WTC11 (cell line): ENCODE results near the gene RBFOX2. TPM values are rescaled to one million over a fixed set of nuclear protein-coding genes. Genes with fewer than 3 reads are reported as not detected.
A peak's percentile ranks its signal among the peaks of the same experiment; 100 is the strongest.

Experiments used
- ATAC-seq: fragments of 200-7000 bp; cut with Tn5 transposase; 2 replicates; pipeline ENCODE4 v1.10.0; 2021; ENCODE audit warnings: mild to moderate bottlenecking, moderate library complexity
- CTCF ChIA-PET: fragments of 300-600 bp; sonication (Branson Sonifier 250); formaldehyde crosslinking; loops from one replicate; lab custom pipeline; 2021; ENCODE audit warnings: antibody characterized with exemption; lab: Charles Lee
- POLR2A ChIA-PET: fragments of 350-600 bp; sonication (Branson Sonifier 250); formaldehyde crosslinking; loops from one replicate; lab custom pipeline; 2021; ENCODE audit warnings: antibody characterized with exemption; lab: Charles Lee
- DNase-seq: peaks from one replicate; pipeline ENCODE4 v3.0.0; 2021; ENCODE audit warnings: low spot score
- H3K27ac Mint-ChIP-seq: 2 replicates; pipeline ENCODE4 v1.8.0; 2021; ENCODE audit warnings: mixed read lengths
- H3K27me3 Mint-ChIP-seq: 2 replicates; pipeline ENCODE4 v1.8.0; 2021; ENCODE audit warnings: low read depth, mild to moderate bottlenecking, moderate library complexity, mixed read lengths
- H3K36me3 Mint-ChIP-seq: 2 replicates; pipeline ENCODE4 v1.8.0; 2021; ENCODE audit warnings: mixed read lengths
- H3K4me1 Mint-ChIP-seq: 2 replicates; pipeline ENCODE4 v1.8.0; 2022; ENCODE audit warnings: mixed read lengths
- H3K4me3 Mint-ChIP-seq: 2 replicates; pipeline ENCODE4 v1.8.0; 2021; ENCODE audit warnings: mild to moderate bottlenecking, moderate library complexity, mixed read lengths
- H3K9me3 Mint-ChIP-seq: 2 replicates; pipeline ENCODE4 v1.8.0; 2021; ENCODE audit warnings: mixed read lengths
- CDX4 ChIP-seq: fragments of 250-450 bp; sonication (Bioruptor Pico); IDR thresholded peaks from 2 replicates; pipeline ENCODE4 v1.9.0; 2021; ENCODE audit warnings: moderate library complexity, mild to moderate bottlenecking, inconsistent platforms, borderline replicate concordance
- CREB1 ChIP-seq: sonication (generic); formaldehyde crosslinking; IDR thresholded peaks from 2 replicates; pipeline ENCODE4 v1.8.0; 2023; ENCODE audit warnings: mild to moderate bottlenecking, missing genetic modification reagents
- JAZF1 ChIP-seq: fragments of 250-450 bp; sonication (Bioruptor Pico); IDR thresholded peaks from 2 replicates; pipeline ENCODE4 v1.9.0; 2021; ENCODE audit warnings: moderate library complexity, mild to moderate bottlenecking, inconsistent platforms
- MAX ChIP-seq: sonication (generic); formaldehyde crosslinking; IDR thresholded peaks from 2 replicates; pipeline ENCODE4 v1.8.0; 2022; ENCODE audit warnings: mild to moderate bottlenecking, missing genetic modification reagents
- NFATC4 ChIP-seq: fragments of 250-450 bp; sonication (Bioruptor Pico); IDR thresholded peaks from 2 replicates; pipeline ENCODE4 v1.9.0; 2021; ENCODE audit warnings: mild to moderate bottlenecking
- NR2C2 ChIP-seq: sonication (generic); formaldehyde crosslinking; IDR thresholded peaks from 2 replicates; pipeline ENCODE4 v1.8.0; 2022; ENCODE audit warnings: mild to moderate bottlenecking, missing genetic modification reagents
- PRDM15 ChIP-seq: sonication (generic); formaldehyde crosslinking; IDR thresholded peaks from 2 replicates; pipeline ENCODE4 v1.8.0; 2022; ENCODE audit warnings: missing genetic modification reagents
- RORB ChIP-seq: fragments of 250-450 bp; sonication (Bioruptor Pico); IDR thresholded peaks from 2 replicates; pipeline ENCODE4 v1.9.0; 2021; ENCODE audit warnings: mild to moderate bottlenecking
- TEAD1 ChIP-seq: sonication (generic); formaldehyde crosslinking; IDR thresholded peaks from 2 replicates; pipeline ENCODE4 v1.8.0; 2022; ENCODE audit warnings: mild to moderate bottlenecking, missing genetic modification reagents
- TP53 ChIP-seq: sonication (generic); formaldehyde crosslinking; IDR thresholded peaks from 2 replicates; pipeline ENCODE4 v1.8.1; 2023; ENCODE audit warnings: mild to moderate bottlenecking, missing genetic modification reagents
- USF1 ChIP-seq: sonication (generic); formaldehyde crosslinking; IDR thresholded peaks from 2 replicates; pipeline ENCODE4 v1.8.0; 2022; ENCODE audit warnings: mild to moderate bottlenecking, missing genetic modification reagents
- total RNA-seq: library from RNA; stranded (reverse); gene quantifications from 3 replicates; pipeline ENCODE4 v1.2.3, GENCODE V29; 2021
- TF ChIP-seq, protein P1 (sequence below): fragments of 200-600 bp; IDR thresholded peaks from 2 replicates; pipeline ENCODE4 v1.8.0; 2022; ENCODE audit warnings: antibody characterized with exemption
- TF ChIP-seq, protein P2 (sequence below): sonication (generic); formaldehyde crosslinking; IDR thresholded peaks from 2 replicates; pipeline ENCODE4 v1.8.1; 2023; ENCODE audit warnings: mild to moderate bottlenecking, missing genetic modification reagents, moderate library complexity
- TF ChIP-seq, protein P3 (sequence below): sonication (generic); formaldehyde crosslinking; IDR thresholded peaks from 2 replicates; pipeline ENCODE4 v1.8.0; 2022; ENCODE audit warnings: mild to moderate bottlenecking, missing genetic modification reagents

The RBFOX2 gene
- total RNA-seq, 1 experiment from 2014 or later: 107 TPM

DNA sequence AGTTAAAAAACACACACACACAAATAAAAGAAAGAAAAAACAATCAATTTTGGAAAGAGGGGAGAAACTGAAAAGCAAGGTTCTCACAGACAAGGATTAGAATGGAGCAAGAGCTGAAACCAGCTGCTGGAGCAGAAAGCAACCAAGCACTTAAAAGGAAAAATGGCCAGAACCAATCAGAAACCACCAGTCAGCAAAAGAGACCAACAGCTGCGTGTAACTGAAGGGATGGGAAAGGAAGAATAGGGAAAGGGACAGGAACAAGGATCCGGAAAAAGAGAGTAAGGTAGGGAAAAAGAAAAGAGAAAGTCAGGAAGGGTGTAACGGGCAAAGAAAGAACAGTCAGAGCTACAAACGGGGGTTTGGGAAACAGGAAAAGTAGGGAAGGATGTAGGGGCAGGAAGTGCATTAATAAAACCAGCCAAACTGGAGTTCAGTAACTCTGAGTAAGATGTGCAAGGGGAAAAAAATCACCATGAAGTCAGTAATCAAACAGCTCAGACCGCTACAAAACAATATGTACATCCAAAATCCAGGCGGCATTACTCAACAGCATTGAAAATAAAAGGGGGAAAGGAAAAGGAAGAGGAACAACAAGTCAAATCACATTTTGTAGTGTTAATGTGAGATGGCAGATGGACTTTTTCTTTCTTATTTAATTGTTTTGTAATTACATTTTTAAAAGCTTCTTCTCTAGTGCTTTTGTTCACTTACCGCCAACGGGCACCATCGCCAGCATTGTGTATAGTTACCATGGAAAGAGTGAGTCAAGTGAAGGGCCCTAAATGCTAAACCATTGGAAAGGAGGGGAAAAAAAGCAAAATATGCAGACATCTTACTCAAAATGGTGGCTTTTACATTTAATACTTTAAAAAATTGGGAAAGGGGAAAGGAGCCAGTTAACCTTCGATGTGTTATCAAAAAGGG lies 261.7 kb downstream of the RBFOX2 start:
- Mint-ChIP-seq H3K9me3 (no peaks in the 10 kb centered on the region), H3K27me3 (no peaks in the 10 kb centered on the region), H3K4me3 (no peak overlapping the region), H3K4me1 (peaks cover 11% of the 10 kb centered on the region), H3K36me3 (0 out of 2 replicates have a peak, but pooled peaks cover 2% of the 10 kb centered on the region), H3K27ac (peak overlapping the region; percentile 16)
- CTCF ChIA-PET: interaction anchor here (0.6 to 1.2 kb wide), 6 partner anchors 11 to 299 kb away, joined by 3 to 6 read pairs (median 4); no protein-coding TSS in a partner anchor
- ATAC-seq (peak; percentile 64), DNase-seq (no peak)
- TF ChIP-seq, protein P1, sequence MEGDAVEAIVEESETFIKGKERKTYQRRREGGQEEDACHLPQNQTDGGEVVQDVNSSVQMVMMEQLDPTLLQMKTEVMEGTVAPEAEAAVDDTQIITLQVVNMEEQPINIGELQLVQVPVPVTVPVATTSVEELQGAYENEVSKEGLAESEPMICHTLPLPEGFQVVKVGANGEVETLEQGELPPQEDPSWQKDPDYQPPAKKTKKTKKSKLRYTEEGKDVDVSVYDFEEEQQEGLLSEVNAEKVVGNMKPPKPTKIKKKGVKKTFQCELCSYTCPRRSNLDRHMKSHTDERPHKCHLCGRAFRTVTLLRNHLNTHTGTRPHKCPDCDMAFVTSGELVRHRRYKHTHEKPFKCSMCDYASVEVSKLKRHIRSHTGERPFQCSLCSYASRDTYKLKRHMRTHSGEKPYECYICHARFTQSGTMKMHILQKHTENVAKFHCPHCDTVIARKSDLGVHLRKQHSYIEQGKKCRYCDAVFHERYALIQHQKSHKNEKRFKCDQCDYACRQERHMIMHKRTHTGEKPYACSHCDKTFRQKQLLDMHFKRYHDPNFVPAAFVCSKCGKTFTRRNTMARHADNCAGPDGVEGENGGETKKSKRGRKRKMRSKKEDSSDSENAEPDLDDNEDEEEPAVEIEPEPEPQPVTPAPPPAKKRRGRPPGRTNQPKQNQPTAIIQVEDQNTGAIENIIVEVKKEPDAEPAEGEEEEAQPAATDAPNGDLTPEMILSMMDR: no peak
- TF ChIP-seq MAX: no peak
- TF ChIP-seq USF1: no peak
- TF ChIP-seq TEAD1 (CRISPR knock-in tag): no peak
- TF ChIP-seq, protein P2, sequence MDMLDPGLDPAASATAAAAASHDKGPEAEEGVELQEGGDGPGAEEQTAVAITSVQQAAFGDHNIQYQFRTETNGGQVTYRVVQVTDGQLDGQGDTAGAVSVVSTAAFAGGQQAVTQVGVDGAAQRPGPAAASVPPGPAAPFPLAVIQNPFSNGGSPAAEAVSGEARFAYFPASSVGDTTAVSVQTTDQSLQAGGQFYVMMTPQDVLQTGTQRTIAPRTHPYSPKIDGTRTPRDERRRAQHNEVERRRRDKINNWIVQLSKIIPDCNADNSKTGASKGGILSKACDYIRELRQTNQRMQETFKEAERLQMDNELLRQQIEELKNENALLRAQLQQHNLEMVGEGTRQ (CRISPR knock-in tag): no peak
- TF ChIP-seq NR2C2 (CRISPR knock-in tag): no peak
- TF ChIP-seq PRDM15 (CRISPR knock-in tag): no peak
- POLR2A ChIA-PET: no interaction called here

DNA sequence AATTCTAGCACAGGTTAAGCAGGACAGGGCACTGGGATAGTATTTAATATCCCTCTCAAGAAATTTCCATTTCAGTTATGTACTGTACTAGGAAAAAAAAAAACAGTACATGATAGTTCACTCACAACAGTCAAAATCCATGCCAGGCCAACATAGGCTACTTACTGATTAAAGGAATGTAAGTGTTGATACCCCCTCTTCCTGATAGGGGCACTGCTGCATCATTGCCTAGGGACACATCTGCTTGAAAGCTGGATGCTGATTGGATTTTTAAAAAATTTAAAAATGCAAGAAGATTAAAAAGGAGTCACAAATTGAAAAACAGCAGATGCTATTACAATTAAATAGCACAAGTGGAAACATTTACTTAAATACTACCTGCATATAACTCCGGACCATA lies 267.6 kb downstream of the RBFOX2 start:
- Mint-ChIP-seq H3K4me1 (no peaks in the 10 kb centered on the region), H3K27me3 (no peaks in the 10 kb centered on the region), H3K27ac (no peak overlapping the region), H3K9me3 (no peaks in the 10 kb centered on the region), H3K4me3 (no peak overlapping the region), H3K36me3 (peaks cover 25% of the 10 kb centered on the region)
- ChIA-PET CTCF (interaction anchor here (0.6 to 1.0 kb wide), 4 partner anchors 70 to 363 kb away, joined by 3 to 5 read pairs (median 4); no protein-coding TSS in a partner anchor), POLR2A (no interaction called here)
- no peak for DNase-seq
- peak; percentile 67 for ATAC-seq
- no peak for TF ChIP-seq TP53
- TF ChIP-seq, protein P1: 0 out of 2 replicates have a peak, but pooled peaks have one; percentile 17

DNA sequence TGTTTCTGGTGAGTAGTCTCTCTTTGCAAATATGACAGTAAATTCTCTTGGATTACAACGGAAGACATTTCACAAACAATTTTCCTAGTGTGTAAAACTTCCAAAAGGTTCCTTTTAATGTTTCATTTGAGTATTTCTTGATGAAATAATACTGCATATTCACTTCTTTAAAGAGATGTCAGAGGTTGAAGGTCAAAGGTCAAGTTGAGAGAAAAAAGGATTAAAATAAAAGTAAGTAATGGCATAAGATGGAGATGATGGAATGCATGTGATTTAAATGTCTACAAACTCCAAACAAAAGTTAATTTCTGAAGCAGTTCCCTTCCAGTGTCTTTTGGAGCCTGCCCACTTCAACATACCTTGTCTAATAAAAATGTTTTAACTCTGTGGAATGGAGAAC lies 270.2 kb downstream of the RBFOX2 start:
- Mint-ChIP-seq H3K9me3 (no peaks in the 10 kb centered on the region), H3K27me3 (no peaks in the 10 kb centered on the region)
- ATAC-seq: no peak
- TF ChIP-seq CDX4 (CRISPR knock-in tag) (no peak), CREB1 (CRISPR knock-in tag) (no peak), JAZF1 (CRISPR knock-in tag) (no peak), NFATC4 (CRISPR knock-in tag) (no peak), RORB (CRISPR knock-in tag) (no peak)
- TF ChIP-seq, protein P3, sequence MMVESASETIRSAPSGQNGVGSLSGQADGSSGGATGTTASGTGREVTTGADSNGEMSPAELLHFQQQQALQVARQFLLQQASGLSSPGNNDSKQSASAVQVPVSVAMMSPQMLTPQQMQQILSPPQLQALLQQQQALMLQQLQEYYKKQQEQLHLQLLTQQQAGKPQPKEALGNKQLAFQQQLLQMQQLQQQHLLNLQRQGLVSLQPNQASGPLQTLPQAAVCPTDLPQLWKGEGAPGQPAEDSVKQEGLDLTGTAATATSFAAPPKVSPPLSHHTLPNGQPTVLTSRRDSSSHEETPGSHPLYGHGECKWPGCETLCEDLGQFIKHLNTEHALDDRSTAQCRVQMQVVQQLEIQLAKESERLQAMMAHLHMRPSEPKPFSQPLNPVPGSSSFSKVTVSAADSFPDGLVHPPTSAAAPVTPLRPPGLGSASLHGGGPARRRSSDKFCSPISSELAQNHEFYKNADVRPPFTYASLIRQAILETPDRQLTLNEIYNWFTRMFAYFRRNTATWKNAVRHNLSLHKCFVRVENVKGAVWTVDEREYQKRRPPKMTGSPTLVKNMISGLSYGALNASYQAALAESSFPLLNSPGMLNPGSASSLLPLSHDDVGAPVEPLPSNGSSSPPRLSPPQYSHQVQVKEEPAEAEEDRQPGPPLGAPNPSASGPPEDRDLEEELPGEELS (CRISPR knock-in tag): no peak

More for the DNA sequence above, 270.2 kb downstream of the RBFOX2 start:
- Mint-ChIP-seq H3K27ac (no peak overlapping the region), H3K4me3 (no peak overlapping the region), H3K4me1 (peaks cover 1% of the 10 kb centered on the region), H3K36me3 (peaks cover 27% of the 10 kb centered on the region)
- CTCF ChIA-PET: no interaction called here
- POLR2A ChIA-PET: no interaction called here
- no peak for DNase-seq
